Epithelial cell of proximal tubule (primary cell): ENCODE measurements around the gene PIK3C2B. TPM values are rescaled to one million over a fixed set of nuclear protein-coding genes. Genes with fewer than 3 reads are reported as not detected.

Experiments
- DNase-seq: peaks from one replicate; pipeline ENCODE4 v3.0.0-alpha.2; 2011; ENCODE audit warnings: low read depth
- H3K4me3 ChIP-seq: 2 replicates; pipeline ENCODE4 v1.5.1; 2011; ENCODE audit warnings: low read depth, mild to moderate bottlenecking, low read length
- CTCF ChIP-seq: conservative IDR thresholded peaks from 2 replicates; pipeline ENCODE4 v1.5.1; 2012; ENCODE audit warnings: low read depth, mild to moderate bottlenecking, low read length
- total RNA-seq: library from RNA; depleted of rRNA; stranded (reverse); fragments of >200 nt; gene quantifications from 2 replicates; pipeline ENCODE4 v1.2.3, GENCODE V29; 2015

Gene PIK3C2B
- total RNA-seq, 1 donor from 2014 or later: 2.1 TPM

GRCh38 chr1:204469304-204469703 is 25.3 kb downstream of the PIK3C2B start:
- no peak for DNase-seq
- no peak overlapping the region for H3K4me3 ChIP-seq
- no peak for TF ChIP-seq CTCF

- TF ChIP-seq CTCF: no peak
- DNase-seq: no peak
- no peak overlapping the region for H3K4me3 ChIP-seq
Observed at GRCh38 chr1:204468766-204469302, 25.8 kb downstream of the PIK3C2B start.

GRCh38 chr1:204468206-204468605 is 26.4 kb downstream of the PIK3C2B start:
- H3K4me3 ChIP-seq: no peak overlapping the region
- no peak for DNase-seq
- no peak for TF ChIP-seq CTCF

- DNase-seq: no peak
- H3K4me3 ChIP-seq: no peak overlapping the region
- no peak for TF ChIP-seq CTCF
Observed at GRCh38 chr1:204466416-204467405, 27.9 kb downstream of the PIK3C2B start.

- no peak for DNase-seq
- no peak for TF ChIP-seq CTCF
- H3K4me3 ChIP-seq: no peak overlapping the region
Observed at GRCh38 chr1:204465546-204466415, 28.8 kb downstream of the PIK3C2B start.

GRCh38 chr1:204464701-204465100 is 29.9 kb downstream of the PIK3C2B start:
- DNase-seq: no peak
- no peak for TF ChIP-seq CTCF
- H3K4me3 ChIP-seq: no peak overlapping the region
